HFFc6 (cell line): ENCODE data around the gene WFDC5. TPM values are rescaled to one million over a fixed set of nuclear protein-coding genes. Genes with fewer than 3 reads are reported as not detected.
"Not testable (repeated sequence)": the region's sequence is repeated elsewhere in the genome, so short reads cannot be mapped to it uniquely, and the experiment has no call there.

ENCODE experiments used
- DNase-seq: peaks from one replicate; pipeline ENCODE4 v3.0.0-alpha.2; 2018
- H3K27ac Mint-ChIP-seq: 2 replicates; pipeline ENCODE4 v1.8.0; 2020; ENCODE audit warnings: mild to moderate bottlenecking, mixed read lengths
- H3K27me3 Mint-ChIP-seq: 2 replicates; pipeline ENCODE4 v1.8.0; 2021; ENCODE audit warnings: mild to moderate bottlenecking, moderate library complexity, mixed read lengths; ENCODE audit not compliant: insufficient read depth
- H3K36me3 Mint-ChIP-seq: 2 replicates; pipeline ENCODE4 v1.8.0; 2021; ENCODE audit warnings: low read depth, mixed read lengths
- H3K4me1 Mint-ChIP-seq: 2 replicates; pipeline ENCODE4 v1.8.0; 2020; ENCODE audit warnings: low read depth, mixed read lengths
- H3K4me3 Mint-ChIP-seq: 2 replicates; pipeline ENCODE4 v1.8.0; 2020; ENCODE audit warnings: mild to moderate bottlenecking, moderate library complexity, mixed read lengths
- H3K9me3 Mint-ChIP-seq: 2 replicates; pipeline ENCODE4 v1.8.0; 2020; ENCODE audit warnings: mild to moderate bottlenecking, mixed read lengths
- total RNA-seq, 6 experiments: library from RNA; stranded (reverse); fragmentation: NEBNext Ultra II Directional; extraction: Animal tissue kit (Norgen Biotek cat#: 25700); gene quantifications; 2 replicates in 1 of 6; 3 replicates in 5 of 6; pipeline ENCODE4 v1.2.3, GENCODE V29; 2021
- TF ChIP-seq, protein P1 (sequence below): fragments of 200-600 bp; sonication (generic); IDR thresholded peaks from 2 replicates; pipeline ENCODE4 v1.5.0; 2021; ENCODE audit warnings: antibody characterized with exemption, mild to moderate bottlenecking

WFDC5 gene
- total RNA-seq, 6 experiments from 2014 or later, result not detected

- H3K4me3 Mint-ChIP-seq, result no peak overlapping the region
- H3K4me1 Mint-ChIP-seq, result peaks cover 5% of the 10 kb centered on the region; the same call in 1 of the 2 replicates
- H3K9me3 Mint-ChIP-seq, result no peaks in the 10 kb centered on the region
- H3K27ac Mint-ChIP-seq, result no peak overlapping the region
- TF ChIP-seq, protein P1, sequence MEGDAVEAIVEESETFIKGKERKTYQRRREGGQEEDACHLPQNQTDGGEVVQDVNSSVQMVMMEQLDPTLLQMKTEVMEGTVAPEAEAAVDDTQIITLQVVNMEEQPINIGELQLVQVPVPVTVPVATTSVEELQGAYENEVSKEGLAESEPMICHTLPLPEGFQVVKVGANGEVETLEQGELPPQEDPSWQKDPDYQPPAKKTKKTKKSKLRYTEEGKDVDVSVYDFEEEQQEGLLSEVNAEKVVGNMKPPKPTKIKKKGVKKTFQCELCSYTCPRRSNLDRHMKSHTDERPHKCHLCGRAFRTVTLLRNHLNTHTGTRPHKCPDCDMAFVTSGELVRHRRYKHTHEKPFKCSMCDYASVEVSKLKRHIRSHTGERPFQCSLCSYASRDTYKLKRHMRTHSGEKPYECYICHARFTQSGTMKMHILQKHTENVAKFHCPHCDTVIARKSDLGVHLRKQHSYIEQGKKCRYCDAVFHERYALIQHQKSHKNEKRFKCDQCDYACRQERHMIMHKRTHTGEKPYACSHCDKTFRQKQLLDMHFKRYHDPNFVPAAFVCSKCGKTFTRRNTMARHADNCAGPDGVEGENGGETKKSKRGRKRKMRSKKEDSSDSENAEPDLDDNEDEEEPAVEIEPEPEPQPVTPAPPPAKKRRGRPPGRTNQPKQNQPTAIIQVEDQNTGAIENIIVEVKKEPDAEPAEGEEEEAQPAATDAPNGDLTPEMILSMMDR, result peak; percentile 26; the same call in 1 of the 2 replicates
- H3K27me3 Mint-ChIP-seq, result peaks cover 16% of the 10 kb centered on the region
- H3K36me3 Mint-ChIP-seq, result 0 out of 2 replicates have a peak, but pooled peaks cover 4% of the 10 kb centered on the region
- peak; percentile 10 for DNase-seq
Measured at GRCh38 chr20:45154183-45154582, 39.2 kb upstream of the WFDC5 start.

GRCh38 chr20:45153752-45154151, 38.8 kb upstream of the WFDC5 start:
- no peak for DNase-seq
- H3K36me3 Mint-ChIP-seq, result 0 out of 2 replicates have a peak, but pooled peaks cover under 1% of the 10 kb centered on the region
- no peaks in the 10 kb centered on the region for H3K9me3 Mint-ChIP-seq
- no peak overlapping the region for H3K27ac Mint-ChIP-seq
- peaks cover 5% of the 10 kb centered on the region; the same call in 1 of the 2 replicates for H3K4me1 Mint-ChIP-seq
- H3K27me3 Mint-ChIP-seq, result peaks cover 16% of the 10 kb centered on the region
- H3K4me3 Mint-ChIP-seq, result no peak overlapping the region
- TF ChIP-seq, protein P1, result no peak

GRCh38 chr20:45153147-45153546, 38.2 kb upstream of the WFDC5 start:
- peaks cover 16% of the 10 kb centered on the region for H3K27me3 Mint-ChIP-seq
- no peak overlapping the region for H3K27ac Mint-ChIP-seq
- TF ChIP-seq, protein P1, result no peak
- no peaks in the 10 kb centered on the region for H3K36me3 Mint-ChIP-seq
- no peak for DNase-seq
- no peak overlapping the region for H3K4me3 Mint-ChIP-seq
- no peaks in the 10 kb centered on the region for H3K9me3 Mint-ChIP-seq
- H3K4me1 Mint-ChIP-seq, result peaks cover 5% of the 10 kb centered on the region; the same call in 1 of the 2 replicates

DNA sequence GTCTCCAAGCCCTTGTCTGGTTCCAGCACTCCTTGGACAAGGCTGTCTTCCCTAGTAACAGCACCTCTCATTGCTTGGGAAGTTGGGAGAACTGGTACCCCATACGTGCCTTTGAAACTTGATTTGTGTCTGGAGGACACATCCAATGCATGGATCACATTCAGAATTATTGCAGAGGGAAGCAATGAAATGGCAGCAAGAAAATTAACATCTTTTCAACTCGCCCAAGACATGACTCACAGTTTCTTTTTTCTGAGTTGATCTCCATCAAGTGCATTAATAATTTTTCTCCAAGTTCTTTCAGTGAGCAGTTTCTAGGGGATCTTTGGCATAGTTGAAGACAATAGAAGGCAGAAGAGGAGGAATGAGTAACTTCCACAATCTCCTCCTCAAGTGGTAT, 37.4 kb upstream of the WFDC5 start:
- Mint-ChIP-seq H3K9me3 (no peaks in the 10 kb centered on the region), H3K4me3 (no peak overlapping the region), H3K27me3 (peaks cover 16% of the 10 kb centered on the region), H3K4me1 (no peaks in the 10 kb centered on the region), H3K27ac (no peak overlapping the region), H3K36me3 (no peaks in the 10 kb centered on the region)
- no peak for DNase-seq
- TF ChIP-seq, protein P1, result no peak

- peaks cover 10% of the 10 kb centered on the region for H3K27me3 Mint-ChIP-seq
- TF ChIP-seq, protein P1, result no peak
Measured at GRCh38 chr20:45149062-45149461, 34.1 kb upstream of the WFDC5 start.

DNA sequence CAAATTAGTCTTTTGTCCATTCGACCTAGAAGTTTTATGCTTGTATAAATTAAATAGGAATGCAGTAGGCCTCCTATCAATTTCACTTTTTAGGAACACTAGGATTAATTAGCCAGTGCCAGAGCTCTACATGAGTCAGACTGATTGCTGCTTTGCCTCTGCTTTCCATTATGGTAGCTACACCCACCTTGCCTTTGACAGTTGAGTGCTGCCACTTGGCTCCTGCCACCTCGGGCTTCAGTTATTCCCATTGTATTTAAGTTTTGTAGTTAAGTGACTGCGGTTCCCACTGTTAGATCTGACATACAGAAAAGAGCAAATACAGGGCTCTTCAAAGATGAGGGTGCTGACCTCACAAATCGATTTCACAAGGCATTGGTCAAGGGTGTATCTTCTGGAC, 25.9 kb upstream of the WFDC5 start:
- no peak for DNase-seq
- Mint-ChIP-seq H3K27me3 (peaks cover 13% of the 10 kb centered on the region), H3K27ac (no peak overlapping the region), H3K36me3 (no peaks in the 10 kb centered on the region), H3K4me3 (no peak overlapping the region), H3K9me3 (no peaks in the 10 kb centered on the region), H3K4me1 (no peaks in the 10 kb centered on the region)
- TF ChIP-seq, protein P1, result no peak

More at GRCh38 chr20:45149062-45149461, 34.1 kb upstream of the WFDC5 start:
- no peaks in the 10 kb centered on the region for H3K9me3 Mint-ChIP-seq
- H3K27ac Mint-ChIP-seq, result no peak overlapping the region
- no peak overlapping the region for H3K4me3 Mint-ChIP-seq
- no peaks in the 10 kb centered on the region for H3K4me1 Mint-ChIP-seq
- no peaks in the 10 kb centered on the region for H3K36me3 Mint-ChIP-seq
- no peak for DNase-seq

GRCh38 chr20:45139733-45140375, 24.9 kb upstream of the WFDC5 start:
- H3K4me3 Mint-ChIP-seq, H3K36me3 Mint-ChIP-seq, H3K4me1 Mint-ChIP-seq, H3K9me3 Mint-ChIP-seq, H3K27ac Mint-ChIP-seq, DNase-seq: not testable (repeated sequence)
- peaks cover 12% of the 10 kb centered on the region for H3K27me3 Mint-ChIP-seq
